Glutamatergic neuron (in vitro differentiated cells): ENCODE data around the gene NDUFAF8. TPM values are rescaled to one million over a fixed set of nuclear protein-coding genes. Genes with fewer than 3 reads are reported as not detected.

Source experiments
- DNase-seq: peaks from one replicate; pipeline ENCODE4 v3.0.0; 2022
- H3K27ac Mint-ChIP-seq: one replicate; pipeline ENCODE4 v1.8.0; 2020; ENCODE audit warnings: mild to moderate bottlenecking, mixed read lengths, inconsistent platforms; ENCODE audit not compliant: unreplicated experiment
- H3K27me3 Mint-ChIP-seq: one replicate; pipeline ENCODE4 v1.8.0; 2020; ENCODE audit warnings: mild to moderate bottlenecking, moderate library complexity, mixed read lengths, inconsistent platforms; ENCODE audit not compliant: unreplicated experiment
- H3K36me3 Mint-ChIP-seq: one replicate; pipeline ENCODE4 v1.8.0; 2020; ENCODE audit warnings: mild to moderate bottlenecking, mixed read lengths, inconsistent platforms; ENCODE audit not compliant: unreplicated experiment
- H3K4me1 Mint-ChIP-seq: one replicate; pipeline ENCODE4 v1.8.0; 2020; ENCODE audit warnings: mild to moderate bottlenecking, low read depth, mixed read lengths, inconsistent platforms; ENCODE audit not compliant: unreplicated experiment
- H3K4me3 Mint-ChIP-seq: one replicate; pipeline ENCODE4 v1.8.0; 2020; ENCODE audit warnings: mild to moderate bottlenecking, mixed read lengths, inconsistent platforms; ENCODE audit not compliant: unreplicated experiment
- H3K9me3 Mint-ChIP-seq: one replicate; pipeline ENCODE4 v1.8.0; 2020; ENCODE audit warnings: mild to moderate bottlenecking, moderate library complexity, mixed read lengths, inconsistent platforms; ENCODE audit not compliant: unreplicated experiment
- total RNA-seq: library from RNA; stranded (reverse); fragmentation: NEBNext Ultra II Directional; extraction: Animal tissue kit (Norgen Biotek cat#: 25700); gene quantifications from one replicate; pipeline ENCODE4 v1.2.1, GENCODE V29; 2021; ENCODE audit not compliant: unreplicated experiment
- TF ChIP-seq, protein P1 (sequence below): fragments of 200-600 bp; sonication (generic); IDR thresholded peaks from one replicate; pipeline ENCODE4 v1.5.0; 2021; ENCODE audit not compliant: partially characterized antibody, unreplicated experiment

NDUFAF8 gene
- total RNA-seq, 1 donor from 2014 or later: 31.5 TPM

GRCh38 chr17:81210868-81211267, 28.2 kb upstream of the NDUFAF8 start:
- H3K9me3 Mint-ChIP-seq: peaks cover 1% of the 10 kb centered on the region
- no peak overlapping the region for H3K27ac Mint-ChIP-seq
- DNase-seq: no peak
- H3K36me3 Mint-ChIP-seq: no peaks in the 10 kb centered on the region
- TF ChIP-seq, protein P1, sequence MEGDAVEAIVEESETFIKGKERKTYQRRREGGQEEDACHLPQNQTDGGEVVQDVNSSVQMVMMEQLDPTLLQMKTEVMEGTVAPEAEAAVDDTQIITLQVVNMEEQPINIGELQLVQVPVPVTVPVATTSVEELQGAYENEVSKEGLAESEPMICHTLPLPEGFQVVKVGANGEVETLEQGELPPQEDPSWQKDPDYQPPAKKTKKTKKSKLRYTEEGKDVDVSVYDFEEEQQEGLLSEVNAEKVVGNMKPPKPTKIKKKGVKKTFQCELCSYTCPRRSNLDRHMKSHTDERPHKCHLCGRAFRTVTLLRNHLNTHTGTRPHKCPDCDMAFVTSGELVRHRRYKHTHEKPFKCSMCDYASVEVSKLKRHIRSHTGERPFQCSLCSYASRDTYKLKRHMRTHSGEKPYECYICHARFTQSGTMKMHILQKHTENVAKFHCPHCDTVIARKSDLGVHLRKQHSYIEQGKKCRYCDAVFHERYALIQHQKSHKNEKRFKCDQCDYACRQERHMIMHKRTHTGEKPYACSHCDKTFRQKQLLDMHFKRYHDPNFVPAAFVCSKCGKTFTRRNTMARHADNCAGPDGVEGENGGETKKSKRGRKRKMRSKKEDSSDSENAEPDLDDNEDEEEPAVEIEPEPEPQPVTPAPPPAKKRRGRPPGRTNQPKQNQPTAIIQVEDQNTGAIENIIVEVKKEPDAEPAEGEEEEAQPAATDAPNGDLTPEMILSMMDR: no peak
- no peaks in the 10 kb centered on the region for H3K4me1 Mint-ChIP-seq
- no peak overlapping the region for H3K4me3 Mint-ChIP-seq
- H3K27me3 Mint-ChIP-seq: no peaks in the 10 kb centered on the region

DNA sequence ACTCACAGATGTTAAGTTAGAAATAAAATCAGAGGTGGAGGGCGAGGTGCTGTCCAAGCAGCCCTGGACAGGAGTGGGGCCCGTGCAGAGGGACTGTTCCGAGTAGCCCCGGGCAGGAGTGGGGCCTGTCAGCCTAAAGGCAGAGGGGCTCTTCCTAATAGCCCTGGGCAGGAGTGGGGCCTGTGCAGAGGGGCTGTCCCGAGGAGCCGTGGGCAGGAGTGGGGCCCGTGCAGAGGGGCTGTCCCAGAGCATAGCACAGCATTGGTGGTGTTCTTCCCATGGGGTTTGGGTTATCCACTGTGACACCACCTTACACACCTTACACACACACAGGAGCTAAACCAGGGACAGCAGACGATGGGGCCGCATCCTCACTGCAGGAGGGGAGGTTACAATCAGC, 26.8 kb upstream of the NDUFAF8 start:
- H3K9me3 Mint-ChIP-seq: peaks cover 3% of the 10 kb centered on the region
- no peaks in the 10 kb centered on the region for H3K4me1 Mint-ChIP-seq
- no peak overlapping the region for H3K4me3 Mint-ChIP-seq
- DNase-seq: no peak
- no peak overlapping the region for H3K27ac Mint-ChIP-seq
- H3K36me3 Mint-ChIP-seq: peaks cover 5% of the 10 kb centered on the region
- H3K27me3 Mint-ChIP-seq: peaks cover 4% of the 10 kb centered on the region
- TF ChIP-seq, protein P1: no peak

GRCh38 chr17:81213978-81214377, 25.1 kb upstream of the NDUFAF8 start:
- TF ChIP-seq, protein P1: no peak
- peaks cover 6% of the 10 kb centered on the region for H3K27me3 Mint-ChIP-seq
- DNase-seq: no peak
- H3K4me3 Mint-ChIP-seq: no peak overlapping the region
- H3K9me3 Mint-ChIP-seq: peaks cover 3% of the 10 kb centered on the region
- H3K4me1 Mint-ChIP-seq: no peaks in the 10 kb centered on the region
- H3K27ac Mint-ChIP-seq: no peak overlapping the region
- peaks cover 5% of the 10 kb centered on the region for H3K36me3 Mint-ChIP-seq

- no peak for DNase-seq
- H3K4me1 Mint-ChIP-seq: peaks cover 3% of the 10 kb centered on the region
- no peak overlapping the region for H3K4me3 Mint-ChIP-seq
- peaks cover 6% of the 10 kb centered on the region for H3K27me3 Mint-ChIP-seq
- H3K9me3 Mint-ChIP-seq: peaks cover 5% of the 10 kb centered on the region
- TF ChIP-seq, protein P1: no peak
- peaks cover 5% of the 10 kb centered on the region for H3K36me3 Mint-ChIP-seq
- no peak overlapping the region for H3K27ac Mint-ChIP-seq
These were observed 21.6 kb upstream of the NDUFAF8 start for GRCh38 chr17:81217491-81217890.

DNA sequence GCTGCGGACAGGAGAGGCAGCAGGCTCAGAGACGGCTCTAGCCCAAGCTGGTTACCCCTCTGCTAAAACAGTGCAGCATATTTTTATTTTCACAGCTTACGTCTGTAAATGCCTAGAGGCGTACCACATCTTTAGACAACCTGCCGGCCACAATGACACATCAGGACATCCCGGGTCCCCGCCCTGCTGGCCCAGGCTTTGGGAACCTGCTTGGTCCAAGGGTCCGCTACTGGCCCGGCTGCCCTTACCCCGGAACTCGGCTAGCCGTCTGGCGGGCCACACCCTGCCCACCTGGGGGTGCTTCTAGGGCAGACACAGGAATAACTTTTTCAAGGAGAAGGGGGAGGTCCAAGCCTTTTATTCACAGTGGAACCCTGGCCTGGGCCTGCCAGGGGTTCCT, 20.7 kb upstream of the NDUFAF8 start:
- no peak overlapping the region for H3K4me3 Mint-ChIP-seq
- DNase-seq: no peak
- peaks cover 5% of the 10 kb centered on the region for H3K36me3 Mint-ChIP-seq
- H3K9me3 Mint-ChIP-seq: peaks cover 6% of the 10 kb centered on the region
- H3K27me3 Mint-ChIP-seq: peaks cover 7% of the 10 kb centered on the region
- peaks cover 4% of the 10 kb centered on the region for H3K4me1 Mint-ChIP-seq
- H3K27ac Mint-ChIP-seq: no peak overlapping the region
- TF ChIP-seq, protein P1: no peak
